Stomach (tissue), 4 donors: ENCODE data around the gene CCDC192.

ENCODE experiments used
- CTCF ChIP-seq, 7 experiments: fragments of 450-650 bp in 4 of 7; fragments of 200-600 bp in 3 of 7; sonication (generic) in 3 of 7; IDR thresholded peaks; one replicate each; pipeline ENCODE4 v1.5.1; 2016 to 2019; ENCODE audit warnings: antibody characterized with exemption in 7 of 7, control low read depth in 2 of 7, mild to moderate bottlenecking in 1 of 7
- EP300 ChIP-seq: sonication (generic); formaldehyde crosslinking; IDR thresholded peaks from one replicate; pipeline ENCODE4 v1.6.1; 2017; ENCODE audit warnings: antibody characterized with exemption
- POLR2A ChIP-seq, 4 donors: fragments of 450-650 bp; IDR thresholded peaks; one replicate each; pipeline ENCODE4 v1.6.1; 2016; ENCODE audit warnings: antibody characterized with exemption in 4 of 4, control low read depth in 2 of 4, mild to moderate bottlenecking in 1 of 4, moderate library complexity in 1 of 4
- POLR2AphosphoS5 ChIP-seq, 3 donors: sonication (generic); formaldehyde crosslinking; IDR thresholded peaks; one replicate each; pipeline ENCODE4 v1.6.1; 2016; ENCODE audit warnings: antibody characterized with exemption in 3 of 3

- TF ChIP-seq POLR2A (IDR thresholded peaks at IDR 0.05) = no peak
- no peak for TF ChIP-seq CTCF (IDR thresholded peaks at IDR 0.05)
- no peak for TF ChIP-seq EP300
- TF ChIP-seq POLR2AphosphoS5 (IDR thresholded peaks at IDR 0.05) = no peak
Measured at GRCh38 chr5:127919818-127920217, 216.6 kb downstream of the CCDC192 start.
